NCI-H1436 treated with DMSO at 0.1 percent for 48 hours (cell line): ENCODE data around the gene CCDC178.
"Not testable (repeated sequence)": the region's sequence is repeated elsewhere in the genome, so short reads cannot be mapped to it uniquely, and the experiment has no call there.

Experiments used
- DNase-seq: peaks from one replicate; lab custom pipeline; 2025; lab: John Stamatoyannopoulos, UW

Gene CCDC178

GRCh38 chr18:32983721-32984120 lies 456.8 kb downstream of the CCDC178 start:
- DNase-seq, result no peak

DNA sequence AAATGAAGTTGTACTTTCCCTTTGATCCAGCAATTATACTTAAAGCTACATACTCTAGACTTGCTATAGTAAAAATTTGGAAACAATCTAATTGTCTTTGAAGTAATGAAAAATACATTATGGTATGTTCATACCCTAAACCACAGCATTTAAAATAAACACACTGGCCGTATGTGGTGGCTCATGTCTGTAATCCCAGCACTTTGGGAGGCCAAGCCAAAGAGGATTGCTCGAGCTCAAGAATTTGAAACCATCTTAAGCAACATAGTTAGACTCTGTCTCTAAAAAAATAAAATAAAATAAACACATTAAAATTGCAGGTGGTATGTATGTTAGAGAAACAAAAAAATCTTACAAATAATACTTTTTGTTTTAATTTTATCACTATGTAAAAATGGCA lies 459.6 kb downstream of the CCDC178 start:
- DNase-seq, result no peak

- no peak for DNase-seq
These were observed 465.0 kb downstream of the CCDC178 start for GRCh38 chr18:32975501-32975900.

GRCh38 chr18:32975163-32975436 lies 465.4 kb downstream of the CCDC178 start:
- no peak for DNase-seq

DNA sequence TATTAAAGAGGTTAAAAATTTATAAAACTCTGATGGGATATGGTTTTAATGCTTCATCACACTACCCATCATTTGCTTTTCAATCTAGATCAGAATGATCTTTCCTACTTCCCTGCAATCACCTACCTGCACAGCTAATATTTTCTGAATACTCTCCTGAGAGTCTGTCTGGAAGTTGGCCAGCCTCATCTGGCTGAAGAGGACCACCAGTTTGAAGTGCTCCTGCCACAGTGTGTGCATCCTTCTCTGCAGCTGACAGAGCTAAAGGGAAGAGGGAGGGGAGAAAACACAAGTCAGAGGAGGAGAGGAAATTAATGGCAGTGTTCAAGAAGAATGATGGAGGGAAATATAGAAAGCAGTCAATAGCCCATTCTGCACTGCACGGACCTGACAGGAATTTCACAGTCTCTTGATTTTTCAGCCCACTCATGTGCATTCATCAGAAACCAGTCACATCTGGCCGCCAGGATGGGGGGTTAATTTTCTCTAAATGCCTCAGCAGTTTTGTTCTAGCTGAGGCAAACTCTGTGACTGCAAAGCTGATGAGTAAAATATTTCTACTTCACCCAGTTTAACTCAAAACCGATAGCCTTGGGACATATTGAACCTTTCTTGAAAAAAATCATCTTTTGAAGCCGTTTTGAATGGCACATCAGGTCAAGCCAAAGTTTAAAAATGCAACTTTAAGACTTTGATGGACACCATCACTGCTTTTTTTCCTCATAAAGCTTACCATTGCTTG lies 465.9 kb downstream of the CCDC178 start:
- peak; percentile 14 for DNase-seq

DNA sequence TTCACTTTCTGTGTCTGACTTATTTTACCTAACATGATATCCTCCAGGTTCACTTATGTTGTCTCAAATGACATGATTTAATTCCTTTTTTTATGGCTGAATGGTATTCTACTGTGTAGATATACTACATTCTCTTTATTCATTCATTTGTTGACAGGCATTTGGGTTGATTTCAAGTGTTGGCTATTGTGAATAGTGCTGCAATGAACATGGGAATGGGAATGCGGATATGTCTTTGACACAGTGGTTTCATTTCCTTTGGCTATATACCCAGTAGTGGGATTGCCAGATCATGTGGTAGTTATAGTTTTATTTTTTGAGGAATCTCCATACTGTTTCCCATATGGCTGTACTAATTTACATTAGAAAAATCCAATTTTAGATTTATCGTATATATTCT lies 472.3 kb downstream of the CCDC178 start:
- DNase-seq, result no peak

GRCh38 chr18:32966141-32966540 lies 474.4 kb downstream of the CCDC178 start:
- DNase-seq, result no peak

GRCh38 chr18:32961538-32961937 lies 479.0 kb downstream of the CCDC178 start:
- no peak for DNase-seq

DNA sequence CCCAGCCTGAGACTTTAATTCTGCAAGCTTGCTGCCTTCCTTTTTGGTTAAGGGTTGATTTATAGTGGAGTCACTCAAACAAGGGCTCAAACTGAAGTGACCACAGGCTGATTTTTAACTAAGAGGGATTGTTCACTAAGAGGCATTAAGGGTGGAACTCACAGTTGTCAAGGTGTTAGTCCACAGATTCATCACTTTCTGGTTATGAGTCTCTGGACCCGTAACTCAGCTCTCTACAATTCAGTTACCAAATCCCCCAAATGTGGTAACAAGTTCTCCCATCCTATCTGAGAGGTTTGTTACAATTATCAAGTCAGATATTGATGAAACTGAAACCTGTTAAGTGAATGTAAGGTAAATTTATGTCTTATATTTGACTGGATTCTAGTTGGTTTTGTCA lies 481.8 kb downstream of the CCDC178 start:
- DNase-seq, result no peak

- no peak for DNase-seq
These were observed 483.8 kb downstream of the CCDC178 start for GRCh38 chr18:32956591-32957315.

DNA sequence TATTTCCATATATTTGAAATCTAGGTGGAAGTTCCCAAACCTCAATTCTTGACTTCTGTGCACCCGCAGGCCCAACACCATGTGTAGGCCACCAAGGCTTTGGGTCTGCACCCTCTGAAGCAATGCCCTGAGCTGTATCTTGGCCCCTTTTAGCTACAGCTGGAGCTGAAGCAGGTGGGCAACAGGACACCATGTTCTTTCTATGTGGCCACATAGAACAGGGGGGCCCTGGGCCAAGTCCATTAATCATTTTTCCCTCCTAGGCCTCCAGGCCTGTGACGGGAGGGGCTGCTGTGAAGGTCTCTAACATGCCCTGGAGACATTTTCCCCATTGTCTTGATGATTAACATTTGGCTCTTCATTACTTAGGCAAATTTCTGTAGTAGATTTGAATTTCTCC lies 488.2 kb downstream of the CCDC178 start:
- not testable (repeated sequence) for DNase-seq

DNA sequence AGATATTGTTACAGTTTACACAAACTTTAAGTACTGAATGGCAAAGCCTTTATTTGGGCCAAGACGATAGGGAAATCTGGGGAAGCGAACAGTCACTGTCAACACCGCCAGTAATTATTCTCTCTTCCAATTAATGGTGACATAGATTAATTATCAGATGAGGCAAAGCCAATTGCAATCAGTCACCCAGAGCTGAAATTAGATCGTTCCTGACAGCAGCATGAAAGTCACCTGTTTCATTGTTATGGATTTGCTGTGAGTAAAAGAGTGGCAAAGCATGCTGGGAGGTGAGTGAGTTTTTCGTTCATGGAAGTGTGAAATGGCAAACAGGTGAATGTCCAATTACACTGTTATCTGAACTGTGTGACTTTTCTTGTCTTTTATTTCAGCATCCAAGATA lies 502.9 kb downstream of the CCDC178 start:
- DNase-seq, result peak; percentile 47

GRCh38 chr18:32937066-32937465 lies 503.5 kb downstream of the CCDC178 start:
- DNase-seq, result no peak

DNA sequence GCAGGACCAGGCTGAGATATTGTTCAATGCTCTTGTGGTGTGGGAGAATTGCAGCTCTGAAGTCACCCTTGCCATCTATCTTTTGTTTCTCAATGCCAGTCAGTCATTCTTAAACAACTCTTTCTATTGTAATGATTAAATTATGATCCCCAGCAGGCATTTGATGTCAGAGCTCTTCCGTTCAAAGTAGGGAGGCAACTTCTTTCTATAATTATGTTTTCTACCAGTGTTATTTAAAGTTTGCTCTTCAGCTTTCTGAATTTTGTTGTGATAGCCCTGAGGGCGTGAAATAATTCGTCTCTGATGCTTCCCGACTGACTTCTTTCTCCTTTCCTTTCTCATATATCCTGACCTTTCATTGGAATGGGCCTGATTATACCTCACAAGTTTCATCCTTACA lies 506.3 kb downstream of the CCDC178 start:
- no peak for DNase-seq

- DNase-seq, result peak; percentile 8
These were observed 509.7 kb downstream of the CCDC178 start for GRCh38 chr18:32930695-32931301.

- no peak for DNase-seq
These were observed 511.3 kb downstream of the CCDC178 start for GRCh38 chr18:32929213-32929612.

GRCh38 chr18:32922951-32923430 lies 517.5 kb downstream of the CCDC178 start:
- no peak for DNase-seq

- no peak for DNase-seq
These were observed 519.4 kb downstream of the CCDC178 start for GRCh38 chr18:32920796-32921787.

- DNase-seq, result peak; percentile 59
These were observed 520.7 kb downstream of the CCDC178 start for GRCh38 chr18:32919799-32920198.

DNA sequence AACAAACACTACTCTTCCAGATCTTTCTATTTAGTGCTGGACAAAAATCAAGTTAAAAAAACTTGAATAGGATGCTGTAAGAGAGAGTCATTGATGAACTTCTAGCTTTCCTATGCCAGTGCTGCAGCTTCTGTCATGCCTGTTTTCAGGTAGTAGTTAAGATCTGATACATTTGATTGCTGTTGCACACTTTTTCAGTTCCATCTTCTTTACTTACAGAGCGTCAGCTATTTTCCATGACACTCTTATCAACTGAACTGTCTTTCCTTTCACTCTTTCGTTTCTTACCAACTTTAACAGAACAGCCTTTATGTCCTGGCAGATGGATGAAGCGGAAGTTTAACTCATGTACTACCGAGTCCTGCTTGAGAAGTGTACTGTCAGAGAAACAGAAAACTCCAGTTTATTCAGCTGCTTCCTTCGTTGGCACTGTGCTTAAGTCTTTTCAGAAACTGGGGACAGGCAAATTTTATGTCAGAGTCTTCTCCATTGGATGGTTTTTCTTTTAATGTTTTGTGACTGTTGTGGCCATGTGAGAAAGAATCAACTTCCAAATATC lies 521.8 kb downstream of the CCDC178 start:
- DNase-seq, result no peak

- DNase-seq, result no peak
These were observed 525.0 kb downstream of the CCDC178 start for GRCh38 chr18:32915516-32915915.
